ENCODE results near the gene SLC46A1.

The SLC46A1 gene

GRCh38 chr17:28404461-28404811 is 1.6 kb downstream of the SLC46A1 start:
- no peak for DNase-seq (ENCODE audit: low read depth in 2 of 2, low spot score in 1 of 2)

- no peak for DNase-seq (ENCODE audit: low read depth in 2 of 2, low spot score in 1 of 2)
These were observed 2.0 kb downstream of the SLC46A1 start for GRCh38 chr17:28404007-28404406.

GRCh38 chr17:28402844-28403243 is 3.2 kb downstream of the SLC46A1 start:
- no peak for DNase-seq (ENCODE audit: low read depth in 2 of 2, low spot score in 1 of 2)

- no peak for DNase-seq (ENCODE audit: low read depth in 2 of 2, low spot score in 1 of 2)
These were observed 3.8 kb downstream of the SLC46A1 start for GRCh38 chr17:28402224-28402630.

GRCh38 chr17:28399808-28400207 is 6.2 kb downstream of the SLC46A1 start:
- no peak for DNase-seq (ENCODE audit: low read depth in 2 of 2, low spot score in 1 of 2)

GRCh38 chr17:28398280-28398981 is 7.6 kb downstream of the SLC46A1 start:
- DNase-seq (ENCODE audit: low read depth in 2 of 2, low spot score in 1 of 2) = no peak

- DNase-seq (ENCODE audit: low read depth in 2 of 2, low spot score in 1 of 2) = no peak
These were observed 8.2 kb downstream of the SLC46A1 start for GRCh38 chr17:28397687-28398279.

- DNase-seq (ENCODE audit: low read depth in 2 of 2, low spot score in 1 of 2) = no peak
These were observed 8.7 kb downstream of the SLC46A1 start for GRCh38 chr17:28397275-28397674.

- DNase-seq (ENCODE audit: low read depth in 2 of 2, low spot score in 1 of 2) = no peak
These were observed 9.3 kb downstream of the SLC46A1 start for GRCh38 chr17:28396635-28397239.

GRCh38 chr17:28395968-28396367 is 10.0 kb downstream of the SLC46A1 start:
- no peak for DNase-seq (ENCODE audit: low read depth in 2 of 2, low spot score in 1 of 2)

- no peak for DNase-seq (ENCODE audit: low read depth in 2 of 2, low spot score in 1 of 2)
These were observed 10.6 kb downstream of the SLC46A1 start for GRCh38 chr17:28395426-28395825.

GRCh38 chr17:28394337-28395116 is 11.5 kb downstream of the SLC46A1 start:
- DNase-seq (ENCODE audit: low read depth in 2 of 2, low spot score in 1 of 2) = no peak

- DNase-seq (ENCODE audit: low read depth in 2 of 2, low spot score in 1 of 2) = no peak
These were observed 13.5 kb downstream of the SLC46A1 start for GRCh38 chr17:28392491-28392890.

- DNase-seq (ENCODE audit: low read depth in 2 of 2, low spot score in 1 of 2) = no peak
These were observed 14.6 kb downstream of the SLC46A1 start for GRCh38 chr17:28391401-28391800.

GRCh38 chr17:28390984-28391383 is 15.0 kb downstream of the SLC46A1 start:
- no peak for DNase-seq (ENCODE audit: low read depth in 2 of 2, low spot score in 1 of 2)

- DNase-seq (ENCODE audit: low read depth in 2 of 2, low spot score in 1 of 2) = no peak
These were observed 15.4 kb downstream of the SLC46A1 start for GRCh38 chr17:28390563-28390962.

GRCh38 chr17:28390141-28390540 is 15.9 kb downstream of the SLC46A1 start:
- DNase-seq (ENCODE audit: low read depth in 2 of 2, low spot score in 1 of 2) = no peak

GRCh38 chr17:28388106-28388505 is 17.9 kb downstream of the SLC46A1 start:
- no peak for DNase-seq (ENCODE audit: low read depth in 2 of 2, low spot score in 1 of 2)

- DNase-seq (ENCODE audit: low read depth in 2 of 2, low spot score in 1 of 2) = no peak
These were observed 19.6 kb downstream of the SLC46A1 start for GRCh38 chr17:28386391-28386790.

GRCh38 chr17:28385406-28385805 is 20.6 kb downstream of the SLC46A1 start:
- no peak for DNase-seq (ENCODE audit: low read depth in 2 of 2, low spot score in 1 of 2)

- DNase-seq (ENCODE audit: low read depth in 2 of 2, low spot score in 1 of 2) = no peak
These were observed 21.0 kb downstream of the SLC46A1 start for GRCh38 chr17:28385037-28385400.
